ENCODE data around the gene PCNX4. TPM values are rescaled to one million over a fixed set of nuclear protein-coding genes. Genes with fewer than 3 reads are reported as not detected.

Gene PCNX4
- total and polyA plus RNA-seq, 7 experiments from 2014 or later, result 17.2 to 48.2 (median 36.4) TPM

GRCh38 chr14:60195179-60195810, 103.6 kb downstream of the PCNX4 start:
- no peak overlapping the region for H3K27ac Mint-ChIP-seq
- intact Hi-C loops (cut with micrococcal nuclease), result loop anchor here in 1 of 2 donors (1.0 to 10.0 kb wide), 3 partner anchors 71 to 830 kb away; no protein-coding TSS in a partner anchor
- Histone ChIP-seq H3K9me3 (ENCODE audit: control insufficient read depth in 2 of 3, low read length in 3 of 3) (peaks cover 0 to 5% (median 0%) of the 10 kb centered on the region in 3 experiments), H3K36me3 (ENCODE audit: control insufficient read depth in 2 of 3, insufficient read depth in 3 of 3, low read length in 3 of 3) (no peaks in the 10 kb centered on the region), H3K4me1 (ENCODE audit: control insufficient read depth in 2 of 2, insufficient read depth in 2 of 2, low read length in 2 of 2) (no peaks in the 10 kb centered on the region), H3K27me3 (ENCODE audit: control insufficient read depth in 2 of 2, insufficient read depth in 2 of 2, low read length in 2 of 2) (no peaks in the 10 kb centered on the region), H3K4me3 (ENCODE audit: low read length) (no peak overlapping the region), H3K27ac (ENCODE audit: low read depth, low read length) (no peak overlapping the region)
- H3K4me3 Mint-ChIP-seq, result no peak overlapping the region
- peak; percentile 60 for ATAC-seq
- H3K27me3 Mint-ChIP-seq, result peaks cover 3 to 20% (median 10%) of the 10 kb centered on the region in 5 donors
- ChIA-PET CTCF (interaction anchor here (0.9 to 1.3 kb wide), 2 partner anchors 53 to 155 kb away, joined by 3 to 4 read pairs; no protein-coding TSS in a partner anchor), POLR2A (interaction anchor here (0.8 kb wide), 1 partner anchor 52 kb away, joined by 3 read pairs; no protein-coding TSS in a partner anchor)
- DNase-seq, result peak in 4 of 9 donors; percentile 13 to 31 (median 22)
- peaks cover 7 to 24% (median 13%) of the 10 kb centered on the region in 11 donors for H3K9me3 Mint-ChIP-seq
- peaks cover 0 to 12% (median 10%) of the 10 kb centered on the region in 5 donors for H3K36me3 Mint-ChIP-seq
- peaks cover 0 to 5% (median 0%) of the 10 kb centered on the region in 7 donors for H3K4me1 Mint-ChIP-seq

GRCh38 chr14:60196291-60196690, 104.6 kb downstream of the PCNX4 start:
- peaks cover 0 to 5% (median 0%) of the 10 kb centered on the region in 7 donors for H3K4me1 Mint-ChIP-seq
- no peaks in the 10 kb centered on the region for H3K27me3 ChIP-seq (ENCODE audit: control insufficient read depth in 2 of 2, insufficient read depth in 2 of 2, low read length in 2 of 2)
- H3K36me3 Mint-ChIP-seq, result peaks cover 0 to 12% (median 10%) of the 10 kb centered on the region in 5 donors
- intact Hi-C loops (cut with micrococcal nuclease), result loop anchor here in 1 of 2 donors (2.0 to 10.0 kb wide), 2 partner anchors 53 to 829 kb away; partner anchors contain the start of gene PPM1A
- H3K4me3 ChIP-seq (ENCODE audit: low read length), result no peak overlapping the region
- H3K4me1 ChIP-seq (ENCODE audit: control insufficient read depth in 2 of 2, insufficient read depth in 2 of 2, low read length in 2 of 2), result no peaks in the 10 kb centered on the region
- peaks cover 0 to 5% (median 0%) of the 10 kb centered on the region in 3 experiments for H3K9me3 ChIP-seq (ENCODE audit: control insufficient read depth in 2 of 3, low read length in 3 of 3)
- no peak overlapping the region for H3K4me3 Mint-ChIP-seq
- H3K27ac Mint-ChIP-seq, result no peak overlapping the region
- CTCF ChIA-PET, result interaction anchor here (0.9 to 1.3 kb wide), 4 partner anchors 37 to 154 kb away, joined by 3 to 4 read pairs (median 3); no protein-coding TSS in a partner anchor
- DNase-seq, result no peak
- H3K27me3 Mint-ChIP-seq, result peaks cover 3 to 25% (median 10%) of the 10 kb centered on the region in 5 donors
- POLR2A ChIA-PET, result interaction anchor here (0.8 kb wide), 1 partner anchor 51 kb away, joined by 3 read pairs; no protein-coding TSS in a partner anchor
- peaks cover 8 to 32% (median 13%) of the 10 kb centered on the region in 11 donors for H3K9me3 Mint-ChIP-seq
- H3K36me3 ChIP-seq (ENCODE audit: control insufficient read depth in 2 of 3, insufficient read depth in 3 of 3, low read length in 3 of 3), result no peaks in the 10 kb centered on the region
- peak; percentile 49 for ATAC-seq
- H3K27ac ChIP-seq (ENCODE audit: low read depth, low read length), result no peak overlapping the region

GRCh38 chr14:60197629-60198303, 106.0 kb downstream of the PCNX4 start:
- H3K4me1 ChIP-seq (ENCODE audit: control insufficient read depth in 2 of 2, insufficient read depth in 2 of 2, low read length in 2 of 2), result no peaks in the 10 kb centered on the region
- ChIA-PET CTCF (interaction anchor here (0.7 kb wide), 1 partner anchor 13 kb away, joined by 3 read pairs; no protein-coding TSS in a partner anchor), POLR2A (no interaction called here)
- Mint-ChIP-seq H3K27ac (no peak overlapping the region), H3K4me1 (peaks cover 0 to 5% (median 0%) of the 10 kb centered on the region in 7 donors), H3K9me3 (peaks cover 9 to 32% (median 13%) of the 10 kb centered on the region in 11 donors), H3K27me3 (peaks cover 3 to 25% (median 6%) of the 10 kb centered on the region in 5 donors), H3K36me3 (peaks cover 0 to 12% (median 10%) of the 10 kb centered on the region in 5 donors), H3K4me3 (no peak overlapping the region)
- DNase-seq (no peak), ATAC-seq (peak; percentile 31)
- peaks cover 0 to 5% (median 0%) of the 10 kb centered on the region in 3 experiments for H3K9me3 ChIP-seq (ENCODE audit: control insufficient read depth in 2 of 3, low read length in 3 of 3)
- intact Hi-C loops (cut with micrococcal nuclease), result loop anchor here in 1 of 2 donors (2.0 to 10.0 kb wide), 2 partner anchors 51 to 827 kb away; partner anchors contain the start of gene PPM1A
- H3K4me3 ChIP-seq (ENCODE audit: low read length), result no peak overlapping the region
- H3K27me3 ChIP-seq (ENCODE audit: control insufficient read depth in 2 of 2, insufficient read depth in 2 of 2, low read length in 2 of 2), result no peaks in the 10 kb centered on the region
- no peaks in the 10 kb centered on the region for H3K36me3 ChIP-seq (ENCODE audit: control insufficient read depth in 2 of 3, insufficient read depth in 3 of 3, low read length in 3 of 3)
- H3K27ac ChIP-seq (ENCODE audit: low read depth, low read length), result no peak overlapping the region

GRCh38 chr14:60199321-60199720, 107.6 kb downstream of the PCNX4 start:
- intact Hi-C loops (cut with micrococcal nuclease), result loop anchor here in 1 of 2 donors (10.0 kb wide), 1 partner anchor 825 kb away; no protein-coding TSS in a partner anchor
- DNase-seq, result no peak
- no peak for ATAC-seq

GRCh38 chr14:60204104-60204842, 112.5 kb downstream of the PCNX4 start:
- Histone ChIP-seq H3K27me3 (ENCODE audit: control insufficient read depth in 2 of 2, insufficient read depth in 2 of 2, low read length in 2 of 2) (peaks cover 0 to 3% of the 10 kb centered on the region in 2 donors), H3K27ac (ENCODE audit: low read depth, low read length) (no peak overlapping the region), H3K4me3 (ENCODE audit: low read length) (no peak overlapping the region), H3K36me3 (ENCODE audit: control insufficient read depth in 2 of 3, insufficient read depth in 3 of 3, low read length in 3 of 3) (no peaks in the 10 kb centered on the region), H3K9me3 (ENCODE audit: control insufficient read depth in 2 of 3, low read length in 3 of 3) (no peaks in the 10 kb centered on the region), H3K4me1 (ENCODE audit: control insufficient read depth in 2 of 2, insufficient read depth in 2 of 2, low read length in 2 of 2) (no peaks in the 10 kb centered on the region)
- Mint-ChIP-seq H3K4me3 (no peak overlapping the region), H3K9me3 (peaks cover 2 to 20% (median 7%) of the 10 kb centered on the region in 11 donors), H3K27me3 (peaks cover 22 to 36% (median 31%) of the 10 kb centered on the region in 5 donors), H3K36me3 (peaks cover 0 to 8% (median under 1%) of the 10 kb centered on the region in 5 donors), H3K27ac (no peak overlapping the region), H3K4me1 (no peaks in the 10 kb centered on the region)
- intact Hi-C loops (cut with micrococcal nuclease), result no loop called here
- CTCF ChIA-PET, result interaction anchor here (0.6 kb wide), 1 partner anchor 1635 kb away, joined by 3 read pairs; no protein-coding TSS in a partner anchor
- POLR2A ChIA-PET, result no interaction called here
- no peak for DNase-seq
- no peak for ATAC-seq

More at GRCh38 chr14:60199321-60199720, 107.6 kb downstream of the PCNX4 start:
- Mint-ChIP-seq H3K27me3 (peaks cover 4 to 25% (median 12%) of the 10 kb centered on the region in 5 donors), H3K27ac (no peak overlapping the region), H3K9me3 (peaks cover 9 to 32% (median 13%) of the 10 kb centered on the region in 11 donors), H3K4me3 (no peak overlapping the region), H3K36me3 (peaks cover 0 to 12% (median 10%) of the 10 kb centered on the region in 5 donors), H3K4me1 (peaks cover 0 to 5% (median 0%) of the 10 kb centered on the region in 7 donors)
- H3K4me3 ChIP-seq (ENCODE audit: low read length), result no peak overlapping the region
- CTCF ChIA-PET, result no interaction called here
- POLR2A ChIA-PET, result interaction anchor here (0.7 kb wide), 1 partner anchor 15 kb away, joined by 3 read pairs; no protein-coding TSS in a partner anchor
- H3K27ac ChIP-seq (ENCODE audit: low read depth, low read length), result no peak overlapping the region
- no peaks in the 10 kb centered on the region for H3K27me3 ChIP-seq (ENCODE audit: control insufficient read depth in 2 of 2, insufficient read depth in 2 of 2, low read length in 2 of 2)
- H3K4me1 ChIP-seq (ENCODE audit: control insufficient read depth in 2 of 2, insufficient read depth in 2 of 2, low read length in 2 of 2), result no peaks in the 10 kb centered on the region
- H3K36me3 ChIP-seq (ENCODE audit: control insufficient read depth in 2 of 3, insufficient read depth in 3 of 3, low read length in 3 of 3), result no peaks in the 10 kb centered on the region
- H3K9me3 ChIP-seq (ENCODE audit: control insufficient read depth in 2 of 3, low read length in 3 of 3), result peaks cover 0 to 5% (median 0%) of the 10 kb centered on the region in 3 experiments
